NB4 (cell line): ENCODE results near the gene KCNC2.

ENCODE experiments used
- MYC ChIP-seq: IDR thresholded peaks from 2 replicates; pipeline ENCODE4 v1.6.1; 2011; ENCODE audit warnings: low read depth, low read length
- POLR2A ChIP-seq: IDR thresholded peaks from 2 replicates; pipeline ENCODE4 v1.6.1; 2011; ENCODE audit warnings: mild to moderate bottlenecking; ENCODE audit not compliant: insufficient read length; ENCODE audit errors: extremely low read depth
- TF ChIP-seq, protein P1 (sequence below): IDR thresholded peaks from one replicate; pipeline ENCODE4 v1.5.1; 2012; ENCODE audit warnings: low read depth, low read length
- TF ChIP-seq, protein P2 (sequence below): IDR thresholded peaks from 2 replicates; pipeline ENCODE4 v1.6.1; 2011; ENCODE audit warnings: low read depth, low read length

- TF ChIP-seq MYC (no peak), POLR2A (no peak)
- TF ChIP-seq, protein P1, sequence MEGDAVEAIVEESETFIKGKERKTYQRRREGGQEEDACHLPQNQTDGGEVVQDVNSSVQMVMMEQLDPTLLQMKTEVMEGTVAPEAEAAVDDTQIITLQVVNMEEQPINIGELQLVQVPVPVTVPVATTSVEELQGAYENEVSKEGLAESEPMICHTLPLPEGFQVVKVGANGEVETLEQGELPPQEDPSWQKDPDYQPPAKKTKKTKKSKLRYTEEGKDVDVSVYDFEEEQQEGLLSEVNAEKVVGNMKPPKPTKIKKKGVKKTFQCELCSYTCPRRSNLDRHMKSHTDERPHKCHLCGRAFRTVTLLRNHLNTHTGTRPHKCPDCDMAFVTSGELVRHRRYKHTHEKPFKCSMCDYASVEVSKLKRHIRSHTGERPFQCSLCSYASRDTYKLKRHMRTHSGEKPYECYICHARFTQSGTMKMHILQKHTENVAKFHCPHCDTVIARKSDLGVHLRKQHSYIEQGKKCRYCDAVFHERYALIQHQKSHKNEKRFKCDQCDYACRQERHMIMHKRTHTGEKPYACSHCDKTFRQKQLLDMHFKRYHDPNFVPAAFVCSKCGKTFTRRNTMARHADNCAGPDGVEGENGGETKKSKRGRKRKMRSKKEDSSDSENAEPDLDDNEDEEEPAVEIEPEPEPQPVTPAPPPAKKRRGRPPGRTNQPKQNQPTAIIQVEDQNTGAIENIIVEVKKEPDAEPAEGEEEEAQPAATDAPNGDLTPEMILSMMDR = no peak
- TF ChIP-seq, protein P2, sequence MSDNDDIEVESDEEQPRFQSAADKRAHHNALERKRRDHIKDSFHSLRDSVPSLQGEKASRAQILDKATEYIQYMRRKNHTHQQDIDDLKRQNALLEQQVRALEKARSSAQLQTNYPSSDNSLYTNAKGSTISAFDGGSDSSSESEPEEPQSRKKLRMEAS = no peak
Measured at GRCh38 chr12:75129275-75129674, 80.4 kb downstream of the KCNC2 start.
